ENCODE results near the gene TGFBR3L. TPM values are rescaled to one million over a fixed set of nuclear protein-coding genes. Genes with fewer than 3 reads are reported as not detected.
"Not testable (repeated sequence)": the region's sequence is repeated elsewhere in the genome, so short reads cannot be mapped to it uniquely, and the experiment has no call there.

The TGFBR3L gene
- total RNA-seq, 2 donors from 2014 or later: not detected

DNA sequence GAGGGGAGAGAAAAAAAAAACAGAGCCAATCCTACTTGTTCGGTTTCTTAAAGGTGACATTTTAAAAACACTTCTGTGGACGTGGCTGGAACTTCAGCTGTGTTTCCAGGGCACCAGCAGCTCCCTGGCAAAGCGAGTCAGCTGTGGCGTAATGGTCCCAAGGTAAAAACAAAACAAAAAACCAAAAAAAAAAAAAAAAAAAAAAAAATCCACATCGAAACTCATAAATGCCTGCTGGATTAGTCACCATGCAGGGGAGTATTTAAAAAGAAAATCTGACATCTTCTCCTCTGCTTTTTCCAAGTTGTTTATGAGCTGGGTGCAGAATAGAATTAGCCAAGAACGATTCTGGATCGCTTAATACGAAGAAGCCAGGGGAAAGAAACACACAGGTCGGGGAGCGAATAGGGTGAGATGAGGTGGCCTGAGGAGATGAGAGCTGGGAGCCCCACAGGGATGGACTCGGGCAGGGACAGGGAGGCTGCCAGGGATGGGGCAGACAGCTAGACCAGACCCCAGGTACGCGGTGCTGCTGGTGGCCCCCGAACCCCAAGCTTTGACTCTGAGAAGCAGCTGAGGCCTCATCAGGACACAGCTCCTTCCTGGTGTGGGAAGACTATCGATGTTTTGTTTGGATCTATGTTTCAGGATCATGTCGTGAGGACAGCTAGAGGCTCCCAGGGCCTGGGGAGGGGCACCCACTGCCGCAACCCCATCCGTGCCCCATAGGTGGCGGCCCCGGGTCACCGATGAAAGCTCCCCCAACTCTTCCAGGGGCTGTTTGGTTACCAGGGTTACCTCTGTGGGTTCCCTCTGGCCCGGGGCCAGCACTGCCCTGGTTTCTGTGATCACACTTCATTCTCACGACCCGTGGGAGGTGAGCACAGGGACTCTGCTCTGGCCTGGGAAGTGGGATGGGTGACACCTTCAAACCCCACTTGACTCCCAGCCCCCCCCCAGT is 14.4 kb downstream of the TGFBR3L start:
- Histone ChIP-seq H3K36me3 (peaks cover 34% of the 10 kb centered on the region), H3K27ac (peak overlapping the region; percentile 91 to 99), H3K4me1 (ENCODE audit: control insufficient read depth in 1 of 2, low read depth in 2 of 2) (peaks cover 38 to 58% of the 10 kb centered on the region in 2 donors), H3K4me3 (peak overlapping the region; percentile 62), H3K9me3 (no peaks in the 10 kb centered on the region), H3K27me3 (replicated peaks; ENCODE audit: insufficient read depth) (no peaks in the 10 kb centered on the region)
- TF ChIP-seq, protein P1, sequence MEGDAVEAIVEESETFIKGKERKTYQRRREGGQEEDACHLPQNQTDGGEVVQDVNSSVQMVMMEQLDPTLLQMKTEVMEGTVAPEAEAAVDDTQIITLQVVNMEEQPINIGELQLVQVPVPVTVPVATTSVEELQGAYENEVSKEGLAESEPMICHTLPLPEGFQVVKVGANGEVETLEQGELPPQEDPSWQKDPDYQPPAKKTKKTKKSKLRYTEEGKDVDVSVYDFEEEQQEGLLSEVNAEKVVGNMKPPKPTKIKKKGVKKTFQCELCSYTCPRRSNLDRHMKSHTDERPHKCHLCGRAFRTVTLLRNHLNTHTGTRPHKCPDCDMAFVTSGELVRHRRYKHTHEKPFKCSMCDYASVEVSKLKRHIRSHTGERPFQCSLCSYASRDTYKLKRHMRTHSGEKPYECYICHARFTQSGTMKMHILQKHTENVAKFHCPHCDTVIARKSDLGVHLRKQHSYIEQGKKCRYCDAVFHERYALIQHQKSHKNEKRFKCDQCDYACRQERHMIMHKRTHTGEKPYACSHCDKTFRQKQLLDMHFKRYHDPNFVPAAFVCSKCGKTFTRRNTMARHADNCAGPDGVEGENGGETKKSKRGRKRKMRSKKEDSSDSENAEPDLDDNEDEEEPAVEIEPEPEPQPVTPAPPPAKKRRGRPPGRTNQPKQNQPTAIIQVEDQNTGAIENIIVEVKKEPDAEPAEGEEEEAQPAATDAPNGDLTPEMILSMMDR (IDR thresholded peaks at IDR 0.05): peak; percentile 40
- ATAC-seq (ENCODE audit: insufficient number of reproducible peaks, low FRiP score, low read depth): peak; percentile 32
- no peak for DNase-seq (ENCODE audit: low spot score)

DNA sequence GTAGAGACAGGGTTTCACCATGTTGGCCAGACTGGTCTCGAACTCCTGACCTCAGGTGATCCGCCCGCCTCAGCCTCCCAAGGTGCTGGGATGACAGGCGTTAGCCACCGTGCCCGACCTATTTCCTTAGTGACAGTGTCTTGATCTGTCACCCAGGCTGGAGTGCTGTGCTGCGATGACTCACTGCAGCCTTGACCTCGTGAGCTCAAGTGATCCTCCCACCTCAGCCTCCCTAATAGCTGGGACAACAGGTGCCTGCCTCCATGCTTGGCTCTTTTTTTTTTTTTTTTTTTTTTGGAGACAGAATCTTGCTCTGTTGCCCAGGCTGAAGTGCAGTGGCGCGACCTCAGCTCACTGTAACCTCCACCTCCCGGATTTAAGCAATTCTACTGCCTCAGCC is 15.4 kb downstream of the TGFBR3L start:
- Histone ChIP-seq H3K4me1 (ENCODE audit: control insufficient read depth in 1 of 2, low read depth in 2 of 2) (peaks cover 37 to 54% of the 10 kb centered on the region in 2 donors), H3K36me3 (peaks cover 39% of the 10 kb centered on the region), H3K27ac (peak overlapping the region; percentile 91 to 99)
- not testable (repeated sequence) for ATAC-seq (ENCODE audit: insufficient number of reproducible peaks, low FRiP score, low read depth); H3K4me3 ChIP-seq; DNase-seq (ENCODE audit: low spot score); H3K9me3 ChIP-seq; H3K27me3 ChIP-seq (replicated peaks; ENCODE audit: insufficient read depth)

DNA sequence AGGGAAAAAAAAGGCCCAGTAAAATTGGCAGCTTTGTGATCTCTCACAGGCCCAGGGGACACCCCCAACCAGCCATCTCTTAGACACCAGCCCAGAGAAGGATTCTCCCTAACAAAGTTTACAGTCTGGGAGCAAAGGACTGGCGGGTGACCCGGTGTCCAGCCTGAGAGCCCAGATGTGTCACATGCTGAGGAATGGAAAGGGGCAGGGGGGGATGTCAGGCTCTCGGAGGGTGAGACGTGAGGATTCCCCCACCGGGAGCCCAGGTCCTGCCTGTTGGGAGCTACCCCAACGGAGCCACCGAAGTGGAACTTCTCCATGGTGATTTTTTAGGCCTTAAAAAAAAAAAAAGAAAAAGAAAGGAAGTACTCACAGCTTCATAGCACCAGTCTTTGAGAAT is 16.1 kb downstream of the TGFBR3L start:
- no peak for ATAC-seq (ENCODE audit: insufficient number of reproducible peaks, low FRiP score, low read depth)
- no peaks in the 10 kb centered on the region for H3K9me3 ChIP-seq
- DNase-seq (ENCODE audit: low spot score): no peak
- H3K27ac ChIP-seq: peak overlapping the region; percentile 91 to 99
- H3K36me3 ChIP-seq: peaks cover 45% of the 10 kb centered on the region
- TF ChIP-seq, protein P1 (IDR thresholded peaks at IDR 0.05): no peak
- H3K4me1 ChIP-seq (ENCODE audit: control insufficient read depth in 1 of 2, low read depth in 2 of 2): peaks cover 31 to 48% of the 10 kb centered on the region in 2 donors
- no peak overlapping the region for H3K4me3 ChIP-seq
- H3K27me3 ChIP-seq (replicated peaks; ENCODE audit: insufficient read depth): no peaks in the 10 kb centered on the region

DNA sequence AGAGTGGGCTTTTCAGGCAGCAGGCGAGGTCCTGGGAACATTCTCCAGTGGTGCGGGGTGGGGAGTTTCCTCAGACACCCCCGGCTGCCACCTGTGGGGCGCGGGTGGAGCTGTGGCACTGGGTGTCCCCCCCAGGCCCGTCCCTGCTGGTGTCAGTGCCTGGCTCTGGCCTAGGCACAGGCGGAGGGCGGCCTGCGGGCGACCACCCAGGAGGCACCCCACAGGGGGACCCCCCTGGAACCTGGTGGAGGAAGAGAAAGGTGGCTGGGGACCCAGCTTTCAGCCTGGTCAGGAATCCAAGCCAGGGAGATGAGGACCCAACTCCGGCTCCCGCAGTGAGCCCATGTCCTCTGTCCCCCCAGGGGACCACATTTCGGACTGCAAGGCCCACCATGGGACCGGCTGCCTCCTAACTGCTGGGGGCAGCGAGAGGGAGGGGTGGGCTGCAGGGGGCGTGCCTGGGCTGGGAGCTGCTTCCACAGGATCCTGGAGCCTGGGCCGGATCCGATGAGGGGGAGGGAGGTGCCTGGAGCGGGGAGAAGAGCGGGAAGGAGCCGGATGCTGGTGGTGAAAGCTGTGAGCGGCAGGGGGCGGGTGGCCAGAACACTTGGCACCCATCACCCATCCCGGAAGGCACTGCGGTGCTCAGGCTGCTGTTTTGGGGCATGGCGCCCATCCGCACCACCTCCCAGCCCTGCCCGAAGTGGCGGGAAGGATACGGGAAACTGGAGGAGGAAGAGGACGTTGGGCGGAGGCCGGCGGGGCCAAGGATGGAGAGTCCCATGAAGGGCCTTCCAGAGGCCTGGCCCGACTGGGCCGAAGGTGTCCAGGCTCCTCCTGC is 16.8 kb downstream of the TGFBR3L start:
- Histone ChIP-seq H3K4me3 (no peak overlapping the region), H3K27ac (peak overlapping the region; percentile 42 to 99), H3K27me3 (replicated peaks; ENCODE audit: insufficient read depth) (no peaks in the 10 kb centered on the region), H3K36me3 (peaks cover 52% of the 10 kb centered on the region), H3K9me3 (no peaks in the 10 kb centered on the region), H3K4me1 (ENCODE audit: control insufficient read depth in 1 of 2, low read depth in 2 of 2) (peaks cover 28 to 44% of the 10 kb centered on the region in 2 donors)
- ATAC-seq (ENCODE audit: insufficient number of reproducible peaks, low FRiP score, low read depth): no peak
- TF ChIP-seq, protein P1 (IDR thresholded peaks at IDR 0.05): no peak
- no peak for DNase-seq (ENCODE audit: low spot score)

DNA sequence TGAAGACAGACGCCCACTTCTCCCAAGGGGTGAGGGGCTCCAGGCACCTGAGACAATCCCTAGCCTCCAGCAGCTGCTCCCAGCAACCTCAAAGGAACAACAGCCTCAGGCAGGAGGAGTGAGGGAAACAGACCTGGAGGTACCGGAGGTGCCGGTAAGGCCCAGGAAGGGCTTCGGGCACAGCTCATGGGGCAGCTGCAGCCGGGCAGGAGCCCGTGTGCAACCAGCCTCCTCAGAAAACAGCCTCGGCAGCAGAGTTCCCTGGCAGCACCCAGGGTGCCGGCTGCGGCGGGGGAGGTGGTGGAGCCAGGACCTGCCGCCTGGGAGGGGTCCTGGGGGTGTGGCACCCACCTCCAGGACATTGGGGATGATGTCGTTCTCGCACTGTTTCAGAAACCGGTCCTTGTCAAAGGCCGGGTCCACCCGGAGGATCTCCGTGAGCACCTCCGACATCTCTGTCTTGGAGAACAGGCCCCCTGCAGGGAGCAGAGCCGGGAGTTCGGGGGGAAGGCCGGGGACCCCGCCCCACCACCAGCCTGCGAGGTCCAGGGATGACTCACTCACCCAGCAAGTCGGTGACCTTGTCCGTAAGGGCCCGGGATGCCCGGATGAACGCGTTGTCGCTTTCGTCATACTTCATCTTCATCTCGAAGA is 17.8 kb downstream of the TGFBR3L start:
- DNase-seq (ENCODE audit: low spot score) (no peak), ATAC-seq (ENCODE audit: insufficient number of reproducible peaks, low FRiP score, low read depth) (no peak)
- no peaks in the 10 kb centered on the region for H3K27me3 ChIP-seq (replicated peaks; ENCODE audit: insufficient read depth)
- H3K36me3 ChIP-seq: peaks cover 62% of the 10 kb centered on the region
- H3K27ac ChIP-seq: no peak overlapping the region
- TF ChIP-seq, protein P1 (IDR thresholded peaks at IDR 0.05): no peak
- H3K4me3 ChIP-seq: no peak overlapping the region
- no peaks in the 10 kb centered on the region for H3K9me3 ChIP-seq
- H3K4me1 ChIP-seq (ENCODE audit: control insufficient read depth in 1 of 2, low read depth in 2 of 2): peaks cover 25 to 37% of the 10 kb centered on the region in 2 donors
